GM18520 (cell line): ENCODE measurements around the gene TNPO3.
"Not testable (repeated sequence)": the region's sequence is repeated elsewhere in the genome, so short reads cannot be mapped to it uniquely, and the experiment has no call there.

Source experiments
- ATAC-seq: cut with Tn5 transposase; IDR thresholded peaks from one replicate; pipeline ENCODE4 v1.9.1; 2021; ENCODE audit not compliant: unreplicated experiment

TNPO3 gene

GRCh38 chr7:129017933-129018538, 36.9 kb downstream of the TNPO3 start:
- ATAC-seq, result no peak

GRCh38 chr7:129017264-129017663, 37.6 kb downstream of the TNPO3 start:
- no peak for ATAC-seq

- ATAC-seq, result no peak
Observed at GRCh38 chr7:129014501-129015101, 40.3 kb downstream of the TNPO3 start.

GRCh38 chr7:129013048-129013724, 41.7 kb downstream of the TNPO3 start:
- ATAC-seq, result no peak

- ATAC-seq, result no peak
Observed at GRCh38 chr7:129012641-129013040, 42.3 kb downstream of the TNPO3 start.

GRCh38 chr7:129010075-129010474, 44.8 kb downstream of the TNPO3 start:
- ATAC-seq, result no peak

GRCh38 chr7:129009437-129009836, 45.5 kb downstream of the TNPO3 start:
- ATAC-seq, result peak; percentile 73

- peak; percentile 13 for ATAC-seq
Observed at GRCh38 chr7:129008645-129009414, 46.1 kb downstream of the TNPO3 start.

- no peak for ATAC-seq
Observed at GRCh38 chr7:129007572-129007971, 47.3 kb downstream of the TNPO3 start.

GRCh38 chr7:129006636-129007414, 48.1 kb downstream of the TNPO3 start:
- no peak for ATAC-seq

- no peak for ATAC-seq
Observed at GRCh38 chr7:129005186-129005585, 49.7 kb downstream of the TNPO3 start.

GRCh38 chr7:128997181-128997580, 57.7 kb downstream of the TNPO3 start:
- no peak for ATAC-seq

- ATAC-seq, result not testable (repeated sequence)
Observed at GRCh38 chr7:128994560-128994959, 60.4 kb downstream of the TNPO3 start.

- ATAC-seq, result no peak
Observed at GRCh38 chr7:128993419-128993818, 61.5 kb downstream of the TNPO3 start.

- no peak for ATAC-seq
Observed at GRCh38 chr7:128989961-128990360, 65.0 kb downstream of the TNPO3 start.

- ATAC-seq, result no peak
Observed at GRCh38 chr7:128988372-128988771, 66.5 kb downstream of the TNPO3 start.

GRCh38 chr7:128986609-128987008, 68.3 kb downstream of the TNPO3 start:
- no peak for ATAC-seq

- no peak for ATAC-seq
Observed at GRCh38 chr7:128985660-128986059, 69.3 kb downstream of the TNPO3 start.

- ATAC-seq, result no peak
Observed at GRCh38 chr7:128982105-128982504, 72.8 kb downstream of the TNPO3 start.

GRCh38 chr7:128974241-128974934, 80.5 kb downstream of the TNPO3 start:
- no peak for ATAC-seq
